ENCODE results near the gene SLC12A2.

Gene SLC12A2

GRCh38 chr5:128234928-128235641 is 151.5 kb downstream of the SLC12A2 start:
- DNase-seq = no peak

- DNase-seq = no peak
These were observed 152.8 kb downstream of the SLC12A2 start for GRCh38 chr5:128236334-128236733.

GRCh38 chr5:128237000-128237399 is 153.4 kb downstream of the SLC12A2 start:
- no peak for DNase-seq

GRCh38 chr5:128237546-128237945 is 154.0 kb downstream of the SLC12A2 start:
- no peak for DNase-seq
